Keratinocyte (primary cell): ENCODE data around the gene USP10. TPM values are rescaled to one million over a fixed set of nuclear protein-coding genes. Genes with fewer than 3 reads are reported as not detected.

ENCODE experiments used
- DNase-seq: peaks from one replicate; pipeline ENCODE4 v3.0.0-alpha.2; 2011; ENCODE audit warnings: low read depth, missing footprints, low spot score
- FAIRE-seq: peaks from 2 replicates; lab custom pipeline; 2011; peaks lifted over from hg19 to GRCh38; lab: Jason Lieb, UNC
- H2AFZ ChIP-seq: 2 replicates; pipeline ENCODE4 v1.6.0; 2012; ENCODE audit warnings: low read length, control low read depth, inconsistent platforms; ENCODE audit not compliant: control insufficient read depth
- H3K27ac ChIP-seq: 2 replicates; pipeline ENCODE4 v1.5.1; 2011; ENCODE audit warnings: low read length; ENCODE audit not compliant: control insufficient read depth, insufficient read depth
- H3K27me3 ChIP-seq: 3 replicates; pipeline ENCODE4 v1.6.0; 2011; ENCODE audit warnings: low read length; ENCODE audit not compliant: control insufficient read depth, insufficient read depth; ENCODE audit errors: extremely low read depth
- H3K36me3 ChIP-seq, 2 experiments: 2 replicates in 1 of 2; 3 replicates in 1 of 2; pipeline ENCODE4 v1.5.1; 2011; ENCODE audit warnings: low read length in 2 of 2, mild to moderate bottlenecking in 1 of 2; ENCODE audit not compliant: control insufficient read depth in 2 of 2, insufficient read depth in 2 of 2; ENCODE audit errors: extremely low read depth in 1 of 2
- H3K4me1 ChIP-seq: 3 replicates; pipeline ENCODE4 v1.5.1; 2011; ENCODE audit warnings: low read length; ENCODE audit not compliant: control insufficient read depth, insufficient read depth; ENCODE audit errors: extremely low read depth
- H3K4me2 ChIP-seq: 3 replicates; pipeline ENCODE4 v1.6.0; 2011; ENCODE audit warnings: low read depth, low read length; ENCODE audit not compliant: control insufficient read depth, insufficient read depth; ENCODE audit errors: extremely low read depth
- H3K4me3 ChIP-seq, 3 experiments: fragments of 200-600 bp in 1 of 3; sonication (generic) in 1 of 3; 2 replicates in 2 of 3; 3 replicates in 1 of 3; pipeline ENCODE4 v1.5.1; 2011 to 2016; ENCODE audit warnings: low read length in 3 of 3, mild to moderate bottlenecking in 3 of 3, control low read depth in 2 of 3, inconsistent platforms in 1 of 3, low read depth in 1 of 3, mixed read lengths in 1 of 3, mixed run types in 1 of 3, moderate library complexity in 1 of 3; ENCODE audit not compliant: control insufficient read depth in 2 of 3, insufficient read depth in 2 of 3; ENCODE audit errors: extremely low read depth in 1 of 3
- H3K79me2 ChIP-seq: 2 replicates; pipeline ENCODE4 v1.6.0; 2012; ENCODE audit warnings: low read length; ENCODE audit not compliant: control insufficient read depth, insufficient read depth
- H3K9ac ChIP-seq: 3 replicates; pipeline ENCODE4 v1.6.0; 2011; ENCODE audit warnings: low read length; ENCODE audit not compliant: control insufficient read depth, insufficient read depth; ENCODE audit errors: extremely low read depth
- H3K9me1 ChIP-seq: 3 replicates; pipeline ENCODE4 v1.6.0; 2011; ENCODE audit warnings: low read length; ENCODE audit not compliant: control insufficient read depth, insufficient read depth; ENCODE audit errors: extremely low read depth
- H3K9me3 ChIP-seq: 2 replicates; pipeline ENCODE4 v1.5.1; 2012; ENCODE audit warnings: low read depth, low read length; ENCODE audit not compliant: control insufficient read depth
- H4K20me1 ChIP-seq: 3 replicates; pipeline ENCODE4 v1.6.0; 2011; ENCODE audit warnings: low read length; ENCODE audit not compliant: control insufficient read depth, insufficient read depth; ENCODE audit errors: extremely low read depth
- EZH2 ChIP-seq: IDR thresholded peaks from one replicate; pipeline ENCODE4 v1.6.1; 2012; ENCODE audit warnings: inconsistent platforms, mild to moderate bottlenecking, low read length, moderate library complexity
- dilution Hi-C: fragments of 300-500 bp; cut with MboI; formaldehyde crosslinking; loops from one replicate; pipeline ENCODE4 v1.7.0; 2020; ENCODE audit warnings: low sequenced_read_pairs; ENCODE audit not compliant: extremely low pct_ligation_motif_present
- polyA plus RNA-seq, 5 experiments: library from polyadenylated mRNA; depleted of rRNA in 3 of 5; stranded (reverse) in 3 of 5; stranded (forward) in 1 of 5; unstranded in 1 of 5; fragments of >200 nt; gene quantifications; 1 replicate in 1 of 5; 2 replicates in 3 of 5; 3 replicates in 1 of 5; pipeline versions ENCODE4 v1.2.1 to v1.2.3, GENCODE V29; 2011 to 2012; ENCODE audit warnings: missing spikeins in 2 of 5, low read depth in 1 of 5, low replicate concordance in 1 of 5
- TF ChIP-seq, protein P1 (sequence below), 3 experiments: IDR thresholded peaks in 1 of 3; conservative IDR thresholded peaks in 1 of 3; optimal IDR thresholded peaks in 1 of 3; 2 replicates in 2 of 3; 3 replicates in 1 of 3; pipeline versions ENCODE3 to v1.5.1; 2011; ENCODE audit warnings: low read length in 3 of 3, mild to moderate bottlenecking in 3 of 3, moderate library complexity in 2 of 3, control low read depth in 1 of 3, inconsistent platforms in 1 of 3; ENCODE audit not compliant: insufficient read depth in 2 of 3; ENCODE audit errors: extremely low read depth in 1 of 3

USP10 gene
- polyA plus RNA-seq, 1 donor (not counting 4 experiments of a cell fraction or from before 2014, with no cell fraction given) = 92.0 TPM

DNA sequence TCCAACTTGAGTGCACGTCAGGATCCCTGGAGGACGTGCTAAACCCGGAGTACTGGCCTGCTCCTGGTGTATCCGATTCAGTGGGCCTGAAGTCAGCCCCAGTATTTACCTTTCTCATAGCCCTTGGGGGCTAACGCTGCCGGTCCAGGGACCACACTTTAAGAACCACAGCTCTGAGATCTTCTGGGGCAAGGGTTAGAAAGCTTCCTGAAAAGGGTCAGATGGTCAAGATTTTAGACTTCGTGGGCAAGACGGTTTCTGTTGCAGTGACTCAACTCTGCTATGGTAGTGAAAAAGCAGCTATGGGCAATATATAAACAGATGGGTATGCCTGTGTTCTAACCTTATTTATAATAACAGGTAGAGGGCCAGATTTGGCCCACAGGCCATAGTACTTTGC, 14.6 kb upstream of the USP10 start:
- Histone ChIP-seq H3K9ac (no peak overlapping the region), H3K79me2 (no peaks in the 10 kb centered on the region), H3K9me3 (no peaks in the 10 kb centered on the region), H3K27ac (no peak overlapping the region), H3K9me1 (no peaks in the 10 kb centered on the region), H3K4me3 (no peak overlapping the region), H3K27me3 (peaks cover 8% of the 10 kb centered on the region), H4K20me1 (no peaks in the 10 kb centered on the region), H2AFZ (no peak overlapping the region), H3K4me1 (peaks cover 5% of the 10 kb centered on the region), H3K4me2 (no peak overlapping the region), H3K36me3 (no peaks in the 10 kb centered on the region)
- TF ChIP-seq, protein P1, sequence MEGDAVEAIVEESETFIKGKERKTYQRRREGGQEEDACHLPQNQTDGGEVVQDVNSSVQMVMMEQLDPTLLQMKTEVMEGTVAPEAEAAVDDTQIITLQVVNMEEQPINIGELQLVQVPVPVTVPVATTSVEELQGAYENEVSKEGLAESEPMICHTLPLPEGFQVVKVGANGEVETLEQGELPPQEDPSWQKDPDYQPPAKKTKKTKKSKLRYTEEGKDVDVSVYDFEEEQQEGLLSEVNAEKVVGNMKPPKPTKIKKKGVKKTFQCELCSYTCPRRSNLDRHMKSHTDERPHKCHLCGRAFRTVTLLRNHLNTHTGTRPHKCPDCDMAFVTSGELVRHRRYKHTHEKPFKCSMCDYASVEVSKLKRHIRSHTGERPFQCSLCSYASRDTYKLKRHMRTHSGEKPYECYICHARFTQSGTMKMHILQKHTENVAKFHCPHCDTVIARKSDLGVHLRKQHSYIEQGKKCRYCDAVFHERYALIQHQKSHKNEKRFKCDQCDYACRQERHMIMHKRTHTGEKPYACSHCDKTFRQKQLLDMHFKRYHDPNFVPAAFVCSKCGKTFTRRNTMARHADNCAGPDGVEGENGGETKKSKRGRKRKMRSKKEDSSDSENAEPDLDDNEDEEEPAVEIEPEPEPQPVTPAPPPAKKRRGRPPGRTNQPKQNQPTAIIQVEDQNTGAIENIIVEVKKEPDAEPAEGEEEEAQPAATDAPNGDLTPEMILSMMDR (optimal IDR thresholded peaks at IDR 0.05 in 1 of 3, IDR thresholded peaks at IDR 0.05 in 1 of 3, conservative IDR thresholded peaks at IDR 0.05 in 1 of 3; ENCODE audit: extremely low read depth in 1 of 3, insufficient read depth in 2 of 3, low read length in 3 of 3) = no peak
- no peak for TF ChIP-seq EZH2
- DNase-seq (no peak), FAIRE-seq (no peak)
- dilution Hi-C loops = no loop called here

GRCh38 chr16:84686707-84687298, 13.0 kb upstream of the USP10 start:
- dilution Hi-C loops = no loop called here
- Histone ChIP-seq H3K27me3 (no peaks in the 10 kb centered on the region), H3K4me2 (no peak overlapping the region), H4K20me1 (no peaks in the 10 kb centered on the region), H3K27ac (no peak overlapping the region), H3K9ac (no peak overlapping the region), H3K4me1 (peaks cover 5% of the 10 kb centered on the region), H2AFZ (no peak overlapping the region), H3K79me2 (no peaks in the 10 kb centered on the region), H3K36me3 (no peaks in the 10 kb centered on the region), H3K4me3 (no peak overlapping the region), H3K9me1 (no peaks in the 10 kb centered on the region), H3K9me3 (no peaks in the 10 kb centered on the region)
- no peak for FAIRE-seq
- DNase-seq = no peak
- TF ChIP-seq, protein P1 (optimal IDR thresholded peaks at IDR 0.05 in 1 of 3, IDR thresholded peaks at IDR 0.05 in 1 of 3, conservative IDR thresholded peaks at IDR 0.05 in 1 of 3; ENCODE audit: extremely low read depth in 1 of 3, insufficient read depth in 2 of 3, low read length in 3 of 3) = no peak
- no peak for TF ChIP-seq EZH2
